IMR-90 (cell line): ENCODE measurements around the gene KRTAP21-1.

Experiments
- CEBPB ChIP-seq: IDR thresholded peaks from 2 replicates; pipeline ENCODE4 v1.6.1; 2012; ENCODE audit warnings: low read depth, low read length, improper control_type of control experiment
- MAFK ChIP-seq: IDR thresholded peaks from 2 replicates; pipeline ENCODE4 v1.6.1; 2012; ENCODE audit warnings: low read depth, low read length, improper control_type of control experiment
- MXI1 ChIP-seq: IDR thresholded peaks from 2 replicates; pipeline ENCODE4 v1.6.1; 2012; ENCODE audit warnings: low read depth, mild to moderate bottlenecking, low read length, moderate library complexity, borderline replicate concordance
- POLR2A ChIP-seq: IDR thresholded peaks from 2 replicates; pipeline ENCODE4 v1.6.1; 2012; ENCODE audit warnings: mild to moderate bottlenecking, low read depth, low read length
- RAD21 ChIP-seq: IDR thresholded peaks from 2 replicates; pipeline ENCODE4 v1.6.1; 2012; ENCODE audit warnings: low read length, improper control_type of control experiment
- TF ChIP-seq, protein P1 (sequence below): conservative IDR thresholded peaks from 2 replicates; pipeline ENCODE4 v1.5.1; 2012; ENCODE audit warnings: mild to moderate bottlenecking, low read depth, low read length, improper control_type of control experiment
- TF ChIP-seq, protein P2 (sequence below): fragments of 150-350 bp; IDR thresholded peaks from 2 replicates; pipeline ENCODE4 v1.6.1; 2016; ENCODE audit warnings: low read depth, mild to moderate bottlenecking, low read length, moderate library complexity, borderline replicate concordance

DNA sequence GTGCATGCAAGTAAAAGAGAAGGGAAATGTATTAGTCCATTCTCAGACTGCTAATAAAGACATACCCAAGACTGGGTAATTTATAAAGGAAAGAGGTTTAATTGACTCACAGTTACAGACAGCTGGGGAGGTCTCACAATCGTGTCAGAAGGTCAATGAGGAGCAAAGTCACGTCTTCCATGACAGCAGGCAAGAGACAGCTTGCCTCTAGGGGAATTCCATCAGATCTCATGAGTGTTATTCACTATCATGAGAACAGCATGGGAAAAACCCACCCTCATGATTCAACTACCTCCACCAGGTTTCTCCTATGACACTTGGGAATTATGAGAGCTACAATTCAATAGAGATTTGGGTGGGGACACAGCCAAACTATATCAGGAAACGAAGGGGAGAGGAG lies 44.7 kb downstream of the KRTAP21-1 start:
- TF ChIP-seq, protein P1, sequence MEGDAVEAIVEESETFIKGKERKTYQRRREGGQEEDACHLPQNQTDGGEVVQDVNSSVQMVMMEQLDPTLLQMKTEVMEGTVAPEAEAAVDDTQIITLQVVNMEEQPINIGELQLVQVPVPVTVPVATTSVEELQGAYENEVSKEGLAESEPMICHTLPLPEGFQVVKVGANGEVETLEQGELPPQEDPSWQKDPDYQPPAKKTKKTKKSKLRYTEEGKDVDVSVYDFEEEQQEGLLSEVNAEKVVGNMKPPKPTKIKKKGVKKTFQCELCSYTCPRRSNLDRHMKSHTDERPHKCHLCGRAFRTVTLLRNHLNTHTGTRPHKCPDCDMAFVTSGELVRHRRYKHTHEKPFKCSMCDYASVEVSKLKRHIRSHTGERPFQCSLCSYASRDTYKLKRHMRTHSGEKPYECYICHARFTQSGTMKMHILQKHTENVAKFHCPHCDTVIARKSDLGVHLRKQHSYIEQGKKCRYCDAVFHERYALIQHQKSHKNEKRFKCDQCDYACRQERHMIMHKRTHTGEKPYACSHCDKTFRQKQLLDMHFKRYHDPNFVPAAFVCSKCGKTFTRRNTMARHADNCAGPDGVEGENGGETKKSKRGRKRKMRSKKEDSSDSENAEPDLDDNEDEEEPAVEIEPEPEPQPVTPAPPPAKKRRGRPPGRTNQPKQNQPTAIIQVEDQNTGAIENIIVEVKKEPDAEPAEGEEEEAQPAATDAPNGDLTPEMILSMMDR: no peak
- TF ChIP-seq MXI1 (no peak), POLR2A (no peak), RAD21 (no peak), MAFK (no peak), CEBPB (no peak)
- TF ChIP-seq, protein P2, sequence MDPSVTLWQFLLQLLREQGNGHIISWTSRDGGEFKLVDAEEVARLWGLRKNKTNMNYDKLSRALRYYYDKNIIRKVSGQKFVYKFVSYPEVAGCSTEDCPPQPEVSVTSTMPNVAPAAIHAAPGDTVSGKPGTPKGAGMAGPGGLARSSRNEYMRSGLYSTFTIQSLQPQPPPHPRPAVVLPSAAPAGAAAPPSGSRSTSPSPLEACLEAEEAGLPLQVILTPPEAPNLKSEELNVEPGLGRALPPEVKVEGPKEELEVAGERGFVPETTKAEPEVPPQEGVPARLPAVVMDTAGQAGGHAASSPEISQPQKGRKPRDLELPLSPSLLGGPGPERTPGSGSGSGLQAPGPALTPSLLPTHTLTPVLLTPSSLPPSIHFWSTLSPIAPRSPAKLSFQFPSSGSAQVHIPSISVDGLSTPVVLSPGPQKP: no peak
